GM18520 (cell line): ENCODE data around the gene OBSCN.

Source experiments
- ATAC-seq: cut with Tn5 transposase; IDR thresholded peaks from one replicate; pipeline ENCODE4 v1.9.1; 2021; ENCODE audit not compliant: unreplicated experiment

OBSCN gene

DNA sequence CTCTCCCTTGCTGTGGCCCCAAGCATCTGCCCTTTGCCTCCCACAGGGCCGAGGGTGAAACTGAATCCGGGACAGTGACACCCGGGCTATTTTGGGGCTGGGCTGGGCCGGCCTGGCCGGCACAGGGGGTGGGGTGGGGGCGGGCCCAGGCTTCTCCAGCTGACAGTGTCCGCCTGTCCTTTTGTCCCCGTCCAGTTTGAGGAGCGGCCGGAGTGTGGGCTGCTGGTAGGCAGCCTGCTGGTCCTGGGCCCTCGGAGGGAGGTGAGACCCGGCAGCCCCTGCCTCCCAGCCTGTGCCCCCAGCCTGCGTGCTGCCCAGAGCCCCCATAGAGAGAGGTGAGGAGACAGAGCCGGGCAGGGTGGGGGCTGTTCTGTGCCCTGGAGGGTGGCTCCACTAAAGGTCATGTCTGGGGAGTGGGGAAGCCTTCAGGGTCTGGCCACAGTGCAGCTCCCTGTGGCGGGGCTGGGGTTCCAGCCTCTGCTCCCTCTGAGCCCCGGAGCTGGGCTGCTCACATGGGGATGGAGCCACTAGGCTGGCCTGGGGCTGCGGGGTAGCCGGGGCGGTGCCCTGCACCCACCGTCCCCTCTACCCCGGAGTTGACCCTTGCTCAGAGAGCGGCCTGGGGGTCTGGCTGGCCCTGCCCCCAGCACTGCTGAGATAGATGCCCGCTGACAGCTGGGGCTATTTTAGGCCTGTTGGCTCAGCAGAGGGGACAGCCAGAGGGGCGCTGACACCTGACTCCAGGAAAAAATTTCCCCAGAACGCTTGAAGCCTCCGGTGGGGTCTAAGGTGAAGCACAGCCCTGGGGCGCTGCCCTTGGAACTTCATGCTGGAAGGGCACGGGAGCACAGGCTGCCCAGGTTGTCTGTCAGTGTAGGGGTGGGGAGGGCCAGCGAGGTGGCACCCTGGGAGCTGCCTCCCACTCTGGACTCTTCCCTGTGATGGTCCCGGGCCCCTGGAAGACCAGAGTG lies at the start of gene OBSCN:
Gene OBSCN (plus strand): TSS at position 194 of the 971 bp plus-strand sequence. CDS start 3,740 bp downstream, outside the sequence.
- no peak for ATAC-seq

- ATAC-seq = no peak
Measured at GRCh38 chr1:228158151-228159007, 49.5 kb upstream of the OBSCN start.

- no peak for ATAC-seq
Measured at GRCh38 chr1:228159008-228159665, 48.7 kb upstream of the OBSCN start.

GRCh38 chr1:228160201-228160761 lies 47.6 kb upstream of the OBSCN start:
- no peak for ATAC-seq

DNA sequence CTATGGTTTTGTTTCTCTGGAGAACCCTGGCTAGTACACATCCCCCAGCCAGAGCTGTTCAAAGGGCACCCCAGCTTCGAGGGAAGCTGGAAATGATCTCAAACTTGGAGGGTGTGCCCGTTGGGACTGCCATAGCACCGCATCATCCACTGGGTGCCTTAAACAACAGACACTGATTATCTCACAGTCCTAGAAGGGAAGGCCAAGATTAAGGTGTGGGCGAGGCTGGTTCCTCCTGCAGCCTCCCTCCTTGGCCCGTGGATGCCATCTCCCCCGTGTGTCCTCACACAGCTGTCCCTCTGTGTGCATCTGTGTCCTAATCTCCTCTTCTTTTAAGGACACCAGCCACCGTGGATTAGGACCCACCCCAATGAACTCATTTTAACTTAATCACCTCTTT lies 46.5 kb upstream of the OBSCN start:
- no peak for ATAC-seq

- no peak for ATAC-seq
Measured at GRCh38 chr1:228161866-228162265, 46.0 kb upstream of the OBSCN start.

DNA sequence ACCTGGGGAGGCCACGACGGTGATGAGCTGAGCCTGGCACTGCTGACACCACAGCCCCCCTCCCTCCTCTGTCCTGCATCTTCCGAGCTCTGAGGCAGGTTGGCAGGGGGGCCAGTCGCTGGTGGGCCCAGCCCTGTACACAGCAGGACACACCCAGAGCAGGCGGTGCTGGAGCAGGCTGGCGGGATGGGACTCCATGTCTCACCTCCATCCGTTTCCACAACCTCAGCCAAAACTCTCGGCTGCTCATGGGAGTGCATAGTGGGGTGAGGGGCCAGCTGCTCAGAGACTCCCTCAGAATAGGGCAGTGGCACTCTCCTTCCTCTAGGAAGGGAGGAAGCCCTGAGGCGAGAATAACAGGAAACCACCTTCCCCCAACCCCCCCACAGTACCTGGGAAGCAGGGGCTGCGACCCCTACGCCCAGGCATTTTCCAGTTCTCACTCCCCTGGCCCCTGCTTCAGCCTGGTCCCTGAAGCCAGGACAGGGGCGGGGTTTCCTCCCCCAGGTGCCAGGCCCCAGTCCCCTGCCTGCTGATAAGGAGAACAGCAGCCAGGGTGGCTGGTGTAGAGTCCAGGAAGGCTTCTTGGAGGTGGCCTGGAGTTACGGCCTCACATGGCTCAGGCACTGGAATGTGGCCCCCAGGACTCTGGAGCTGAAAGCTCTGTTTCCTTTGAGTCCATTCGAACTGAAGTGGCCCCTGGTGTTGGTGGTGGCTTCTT lies 45.4 kb upstream of the OBSCN start:
- ATAC-seq = no peak

GRCh38 chr1:228163007-228163753 lies 44.7 kb upstream of the OBSCN start:
- ATAC-seq = no peak

DNA sequence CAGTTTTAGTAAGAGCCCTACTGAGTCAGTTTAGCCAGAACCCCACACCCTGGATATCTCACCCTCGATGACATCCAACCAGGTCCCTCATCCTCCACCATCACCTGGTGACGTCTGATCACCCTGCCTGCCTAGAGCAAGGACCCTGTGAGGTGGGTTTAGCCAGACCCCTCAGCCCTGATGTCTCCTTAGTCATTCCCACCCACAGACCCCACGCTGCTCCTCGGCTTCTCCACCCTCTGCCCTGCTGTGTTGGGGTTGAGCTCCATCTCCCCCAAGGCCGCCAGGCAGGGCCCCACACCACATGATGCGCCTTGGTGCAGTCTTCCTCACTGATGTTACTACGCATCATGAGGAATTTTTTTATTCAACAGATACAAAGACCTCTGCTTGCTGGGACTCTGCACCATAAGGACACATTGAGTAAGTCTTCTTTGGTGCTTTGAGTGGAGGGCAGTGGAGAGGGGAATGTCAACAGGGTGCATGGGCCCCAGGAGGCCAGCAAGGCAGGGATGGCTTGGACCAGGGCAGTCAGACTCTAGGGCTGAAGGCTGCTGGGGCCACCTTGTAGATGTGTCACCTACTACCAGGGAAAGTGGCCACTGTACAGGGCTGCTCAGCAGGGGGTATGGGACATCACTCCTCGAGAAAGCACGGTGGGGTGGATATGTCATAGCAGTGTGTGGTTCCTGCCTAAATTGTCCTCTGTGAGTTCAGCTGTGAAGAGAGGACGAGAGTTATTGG lies 43.9 kb upstream of the OBSCN start:
- ATAC-seq = no peak

DNA sequence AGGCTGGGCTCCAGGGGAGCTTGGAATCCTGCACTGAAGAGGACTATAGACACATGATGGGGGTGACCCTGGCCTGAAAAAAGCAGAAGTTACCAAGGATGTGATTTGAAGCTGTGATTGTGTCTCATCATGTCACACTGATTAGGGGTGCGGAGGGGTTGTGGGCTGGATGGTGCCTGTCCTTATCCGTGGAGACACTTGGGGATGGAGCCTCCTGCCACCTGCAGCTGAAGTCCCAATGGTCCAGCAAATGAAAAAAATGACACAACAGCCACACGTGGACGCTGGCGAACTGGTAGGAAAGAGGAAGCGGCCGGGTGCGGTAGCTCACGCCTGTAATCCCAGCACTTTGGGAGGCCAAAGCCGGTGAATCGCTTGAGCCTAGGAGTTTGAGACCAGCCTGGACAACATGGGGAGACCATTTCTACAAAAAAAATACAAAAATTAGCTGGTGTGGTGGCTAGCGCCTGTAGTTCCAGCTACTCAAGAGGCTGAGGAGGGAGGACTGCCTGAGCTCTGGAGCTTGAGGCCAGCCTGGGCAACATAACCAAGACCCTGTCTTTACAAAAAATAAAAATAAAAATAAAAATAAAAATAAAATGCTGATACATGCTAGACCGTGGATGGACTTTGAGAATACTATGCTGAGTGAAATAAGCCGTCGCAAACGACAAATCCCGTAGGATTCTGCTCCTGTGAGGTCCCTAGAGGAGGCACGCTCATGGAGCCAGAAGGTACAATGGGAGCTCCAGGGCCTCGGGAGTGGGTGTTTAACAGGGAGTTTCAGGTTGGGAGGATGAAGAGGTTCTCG lies 43.1 kb upstream of the OBSCN start:
- no peak for ATAC-seq

DNA sequence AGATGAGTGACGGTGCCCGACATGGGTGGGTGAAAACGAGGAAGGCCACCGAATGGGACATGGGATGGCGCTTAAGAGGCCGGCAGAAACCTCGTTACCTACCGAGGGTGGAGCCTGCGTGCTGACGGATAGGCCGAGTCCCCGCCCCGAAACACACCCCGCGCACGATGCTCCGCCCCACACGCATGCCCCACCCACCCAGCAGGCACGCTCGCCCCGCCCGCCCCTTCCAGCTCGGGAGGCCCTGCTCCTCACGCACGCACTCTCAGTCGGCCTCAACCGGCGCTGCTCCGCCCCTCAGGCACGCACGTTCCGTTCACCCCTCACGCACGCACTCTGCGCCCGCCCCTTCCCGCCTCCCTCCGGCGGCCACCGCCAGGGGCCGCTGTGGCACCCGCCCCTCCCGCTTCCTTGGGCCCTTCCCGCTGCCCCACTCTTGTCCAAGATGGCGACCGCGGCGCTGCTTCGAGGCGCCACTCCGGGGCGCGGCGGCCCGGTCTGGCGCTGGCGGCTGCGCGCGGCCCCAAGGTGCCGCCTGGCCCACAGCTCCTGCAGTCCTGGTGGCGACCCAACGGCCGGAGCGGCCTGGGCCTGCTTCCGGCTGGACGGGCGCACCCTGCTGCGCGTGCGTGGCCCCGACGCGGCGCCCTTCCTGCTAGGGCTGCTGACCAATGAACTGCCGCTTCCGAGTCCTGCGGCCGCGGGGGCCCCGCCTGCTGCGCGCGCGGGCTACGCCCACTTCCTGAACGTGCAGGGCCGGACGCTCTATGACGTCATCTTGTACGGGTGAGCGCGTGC lies 42.3 kb upstream of the OBSCN start, which contains the start of gene IBA57:
Gene IBA57 (plus strand): TSS at position 433 of the 798 bp plus-strand sequence. CDS start 13 bp downstream, at position 446.
- ATAC-seq = peak; percentile 79

GRCh38 chr1:228166170-228166936 lies 41.5 kb upstream of the OBSCN start:
- ATAC-seq = peak; percentile 6

GRCh38 chr1:228168563-228169270 lies 39.1 kb upstream of the OBSCN start:
- ATAC-seq = no peak

DNA sequence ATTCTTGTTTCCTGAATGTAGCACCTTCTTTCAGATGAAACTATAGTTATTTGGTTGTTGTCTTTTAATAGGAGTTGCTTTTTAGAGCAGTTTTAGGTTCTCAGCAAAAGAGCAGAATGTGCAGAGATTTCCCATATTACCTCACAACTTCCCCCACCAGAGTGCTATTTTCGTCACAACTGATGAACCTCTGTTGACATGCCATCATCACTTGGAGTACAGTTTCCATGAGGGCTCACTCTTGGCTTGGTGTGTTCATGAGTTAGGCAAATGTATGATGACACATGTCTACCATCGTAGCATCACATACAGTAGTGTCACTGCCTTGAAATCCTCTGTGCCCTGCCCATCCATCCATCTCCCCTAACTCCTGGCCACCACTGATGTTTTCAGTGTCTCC lies 38.5 kb upstream of the OBSCN start:
- no peak for ATAC-seq

- ATAC-seq = no peak
Measured at GRCh38 chr1:228170666-228171065, 37.2 kb upstream of the OBSCN start.
